GM23338 (cell line): Measurements from ENCODE around the gene PPP2R5B. TPM values are rescaled to one million over a fixed set of nuclear protein-coding genes. Genes with fewer than 3 reads are reported as not detected.

Experiments
- ATAC-seq: fragments of 200-7000 bp; cut with Tn5 transposase; 3 replicates; pipeline ENCODE4 v1.9.1; 2020
- DNase-seq: peaks from one replicate; pipeline ENCODE4 v3.0.0-alpha.2; 2015; ENCODE audit warnings: low spot score
- H2AFZ ChIP-seq: fragments of 200-600 bp; sonication (generic); 2 replicates; pipeline ENCODE4 v1.8.0; 2016; ENCODE audit warnings: antibody characterized with exemption, mild to moderate bottlenecking, moderate library complexity
- H3F3A ChIP-seq: fragments of 200-600 bp; sonication (generic); replicated peaks from 2 replicates; pipeline ENCODE4 v1.8.0; 2017; ENCODE audit warnings: antibody characterized with exemption, mixed run types, low read depth
- H3K27ac ChIP-seq: fragments of 200-600 bp; sonication (generic); 2 replicates; pipeline ENCODE4 v1.6.1; 2016; ENCODE audit warnings: low read depth
- H3K27me3 ChIP-seq: fragments of 200-600 bp; sonication (generic); 2 replicates; pipeline ENCODE4 v1.8.0; 2016; ENCODE audit warnings: mild to moderate bottlenecking, mixed run types, moderate library complexity; ENCODE audit not compliant: insufficient read depth
- H3K36me3 ChIP-seq: fragments of 200-600 bp; sonication (generic); 2 replicates; pipeline ENCODE4 v1.8.0; 2016; ENCODE audit warnings: mild to moderate bottlenecking; ENCODE audit not compliant: insufficient read depth
- H3K4me1 ChIP-seq: fragments of 200-600 bp; sonication (generic); 2 replicates; pipeline ENCODE4 v1.8.0; 2016; ENCODE audit warnings: mild to moderate bottlenecking, moderate library complexity; ENCODE audit not compliant: insufficient read depth
- H3K4me2 ChIP-seq: fragments of 200-600 bp; sonication (generic); 2 replicates; pipeline ENCODE4 v1.7.1; 2017; ENCODE audit warnings: mixed run types
- H3K4me3 ChIP-seq: fragments of 200-600 bp; sonication (generic); 2 replicates; pipeline ENCODE4 v1.6.1; 2016; ENCODE audit warnings: mixed run types
- H3K79me2 ChIP-seq: fragments of 200-600 bp; sonication (generic); replicated peaks from 2 replicates; pipeline ENCODE4 v1.8.0; 2017; ENCODE audit warnings: mild to moderate bottlenecking; ENCODE audit not compliant: insufficient read depth
- H3K9me2 ChIP-seq: fragments of 200-600 bp; sonication (generic); 2 replicates; pipeline ENCODE4 v1.8.0; 2017; ENCODE audit not compliant: insufficient read depth
- H4K20me1 ChIP-seq: fragments of 200-600 bp; sonication (generic); replicated peaks from 2 replicates; pipeline ENCODE4 v1.8.0; 2017; ENCODE audit warnings: mild to moderate bottlenecking; ENCODE audit not compliant: insufficient read depth
- H3K27ac Mint-ChIP-seq: 2 replicates; pipeline ENCODE4 v1.8.0; 2020; ENCODE audit warnings: inconsistent platforms, mild to moderate bottlenecking, moderate library complexity, mixed read lengths
- H3K27me3 Mint-ChIP-seq: 3 replicates; pipeline ENCODE4 v1.8.0; 2022; ENCODE audit warnings: low read depth, mild to moderate bottlenecking, moderate library complexity, mixed read lengths, inconsistent platforms; ENCODE audit not compliant: insufficient read depth, poor library complexity
- H3K36me3 Mint-ChIP-seq: 3 replicates; pipeline ENCODE4 v1.8.0; 2021; ENCODE audit warnings: low read depth, mild to moderate bottlenecking, inconsistent platforms, moderate library complexity, mixed read lengths
- H3K4me1 Mint-ChIP-seq: 3 replicates; pipeline ENCODE4 v1.8.0; 2020; ENCODE audit warnings: mild to moderate bottlenecking, inconsistent platforms, mixed read lengths
- H3K4me3 Mint-ChIP-seq: 3 replicates; pipeline ENCODE4 v1.8.0; 2021; ENCODE audit warnings: moderate library complexity, mild to moderate bottlenecking, inconsistent platforms, mixed read lengths
- H3K9me3 Mint-ChIP-seq: 3 replicates; pipeline ENCODE4 v1.8.0; 2020; ENCODE audit warnings: moderate library complexity, mild to moderate bottlenecking, inconsistent platforms, mixed read lengths
- EZH2 ChIP-seq: fragments of 200-600 bp; sonication (generic); IDR thresholded peaks from one replicate; pipeline ENCODE4 v1.8.0; 2017; ENCODE audit warnings: antibody characterized with exemption, mild to moderate bottlenecking, low read depth; ENCODE audit not compliant: unreplicated experiment
- EZH2phosphoT487 ChIP-seq: fragments of 200-600 bp; sonication (generic); IDR thresholded peaks from one replicate; pipeline ENCODE4 v1.8.1; 2018; ENCODE audit warnings: antibody characterized with exemption; ENCODE audit not compliant: unreplicated experiment
- POLR2AphosphoS5 ChIP-seq: IDR thresholded peaks from 2 replicates; pipeline ENCODE4 v1.6.1; 2016; ENCODE audit warnings: antibody characterized with exemption, low read depth
- STAT1 ChIP-seq: IDR thresholded peaks from one replicate; pipeline ENCODE4 v1.6.1; 2016; ENCODE audit warnings: antibody characterized with exemption; ENCODE audit not compliant: unreplicated experiment
- ZNF331 ChIP-seq: fragments of 250-450 bp; sonication (Bioruptor Pico); IDR thresholded peaks from 2 replicates; pipeline ENCODE4 v1.5.0; 2020; ENCODE audit warnings: low read depth, mild to moderate bottlenecking, moderate library complexity
- ZNF462 ChIP-seq: fragments of 250-450 bp; sonication (Bioruptor Pico); IDR thresholded peaks from 2 replicates; pipeline ENCODE4 v1.5.0; 2020; ENCODE audit warnings: mild to moderate bottlenecking, moderate library complexity
- polyA plus RNA-seq: library from polyadenylated mRNA; unstranded; fragments of >200 nt; fragmentation: Nextera tagmentation; extraction: Ambion mirVana; gene quantifications from 2 replicates; pipeline ENCODE4 v1.2.1, GENCODE V29; 2016
- total RNA-seq: library from RNA; depleted of rRNA; stranded (reverse); fragments of >200 nt; shearing (Covaris generic); gene quantifications from 2 replicates; pipeline ENCODE4 v1.2.3, GENCODE V29; 2014
- TF ChIP-seq, protein P1 (sequence below): IDR thresholded peaks from 2 replicates; pipeline ENCODE4 v1.6.1; 2016; ENCODE audit warnings: antibody characterized with exemption
- TF ChIP-seq, protein P2 (sequence below), 2 experiments: fragments of 200-600 bp in 1 of 2; sonication (generic) in 1 of 2; conservative IDR thresholded peaks; 2 replicates each; pipeline versions ENCODE4 v1.5.1 to v1.6.1; 2016 to 2017; ENCODE audit warnings: antibody characterized with exemption in 2 of 2, low read depth in 2 of 2, mild to moderate bottlenecking in 2 of 2, moderate library complexity in 1 of 2

Gene PPP2R5B
- total and polyA plus RNA-seq, 2 experiments from 2014 or later, result 2.8 to 5.8 TPM

DNA sequence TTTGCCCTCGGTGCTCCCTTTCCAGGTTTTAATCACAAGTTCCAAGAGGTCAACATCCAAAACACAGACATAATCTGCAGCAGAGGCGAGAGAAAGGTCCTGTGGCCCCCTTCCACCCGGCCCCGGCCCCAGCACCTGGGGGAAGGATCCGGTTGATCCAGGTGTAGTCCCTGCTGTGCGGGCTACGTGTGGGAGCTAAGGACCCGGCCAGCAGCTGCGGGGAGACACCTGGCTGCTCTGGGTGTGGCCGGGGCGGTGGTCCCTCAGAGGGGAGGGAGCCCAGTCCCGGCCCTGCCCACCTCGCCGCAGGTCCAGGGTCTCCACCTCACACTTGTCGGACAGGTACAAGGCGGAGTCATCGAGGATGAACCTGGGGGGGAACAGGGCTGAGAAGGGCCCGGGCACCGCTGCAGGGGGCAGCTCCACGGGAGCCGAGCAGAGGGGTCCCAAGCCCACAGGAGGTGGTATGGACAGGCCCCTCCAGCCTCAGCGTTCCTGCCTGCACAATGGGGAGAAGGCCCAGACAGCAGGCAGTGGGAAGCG, 21.1 kb upstream of the PPP2R5B start:
- H2AFZ ChIP-seq, result no peak overlapping the region
- H3K9me2 ChIP-seq, result no peaks in the 10 kb centered on the region
- no peak for TF ChIP-seq EZH2
- TF ChIP-seq, protein P1, sequence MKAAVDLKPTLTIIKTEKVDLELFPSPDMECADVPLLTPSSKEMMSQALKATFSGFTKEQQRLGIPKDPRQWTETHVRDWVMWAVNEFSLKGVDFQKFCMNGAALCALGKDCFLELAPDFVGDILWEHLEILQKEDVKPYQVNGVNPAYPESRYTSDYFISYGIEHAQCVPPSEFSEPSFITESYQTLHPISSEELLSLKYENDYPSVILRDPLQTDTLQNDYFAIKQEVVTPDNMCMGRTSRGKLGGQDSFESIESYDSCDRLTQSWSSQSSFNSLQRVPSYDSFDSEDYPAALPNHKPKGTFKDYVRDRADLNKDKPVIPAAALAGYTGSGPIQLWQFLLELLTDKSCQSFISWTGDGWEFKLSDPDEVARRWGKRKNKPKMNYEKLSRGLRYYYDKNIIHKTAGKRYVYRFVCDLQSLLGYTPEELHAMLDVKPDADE, result no peak
- TF ChIP-seq ZNF331 (CRISPR knock-in tag), result no peak
- H4K20me1 ChIP-seq, result no peaks in the 10 kb centered on the region; the same call in none of the 2 replicates
- no peaks in the 10 kb centered on the region; the same call in 2 of the 3 replicates for H3K9me3 Mint-ChIP-seq
- H3K4me1 ChIP-seq, result no peaks in the 10 kb centered on the region
- ATAC-seq (no peak), DNase-seq (no peak)
- no peaks in the 10 kb centered on the region for H3K36me3 ChIP-seq
- H3F3A ChIP-seq, result no peaks in the 10 kb centered on the region
- no peak overlapping the region for H3K4me3 ChIP-seq
- peaks cover 11% of the 10 kb centered on the region for H3K27me3 Mint-ChIP-seq
- no peak overlapping the region for H3K4me3 Mint-ChIP-seq
- no peaks in the 10 kb centered on the region for H3K4me1 Mint-ChIP-seq
- H3K79me2 ChIP-seq, result no peaks in the 10 kb centered on the region
- peaks cover 4% of the 10 kb centered on the region; the same call in 1 of the 3 replicates for H3K36me3 Mint-ChIP-seq
- no peak overlapping the region for H3K27ac Mint-ChIP-seq
- no peaks in the 10 kb centered on the region for H3K27me3 ChIP-seq
- H3K4me2 ChIP-seq, result no peak overlapping the region
- H3K27ac ChIP-seq, result no peak overlapping the region

DNA sequence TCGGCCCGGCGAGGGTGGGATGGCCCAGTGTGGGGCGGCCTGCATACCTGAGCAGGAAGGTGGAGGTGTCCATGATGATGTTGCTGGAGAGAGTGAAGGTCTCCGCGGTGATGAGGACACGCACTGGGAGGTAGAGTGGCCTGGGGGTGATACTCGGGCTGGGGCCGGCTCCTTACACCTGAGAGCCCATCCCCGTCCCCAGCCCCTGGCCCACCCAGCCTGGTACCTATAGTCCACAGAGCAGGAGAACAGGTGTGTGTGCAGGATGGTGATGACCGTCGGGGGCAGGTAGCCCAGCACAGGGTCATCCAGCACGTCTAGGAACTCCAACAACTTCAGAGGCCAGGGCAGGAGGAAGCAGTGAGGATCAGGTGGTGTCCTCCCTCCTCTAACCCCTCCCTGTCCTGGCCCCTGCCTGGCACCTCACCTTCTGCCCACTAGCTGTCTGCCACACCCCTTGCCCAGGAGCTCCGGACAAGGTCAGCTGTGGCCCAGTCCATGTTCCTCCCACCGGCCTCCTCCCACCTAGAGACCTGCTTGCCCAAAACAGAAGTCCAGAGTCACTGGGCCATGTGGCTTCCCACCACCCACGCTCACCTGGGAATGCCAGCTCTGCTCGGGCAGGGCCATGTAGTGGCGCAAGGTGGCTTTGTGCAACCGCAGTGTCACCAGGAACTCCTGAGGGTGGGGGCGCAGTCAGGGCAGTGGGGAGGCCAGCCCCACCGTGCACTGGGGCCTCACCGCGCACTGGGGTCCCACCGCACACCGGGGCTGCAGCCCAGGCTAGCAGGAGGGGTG, 18.8 kb upstream of the PPP2R5B start:
- no peaks in the 10 kb centered on the region for H3K27me3 ChIP-seq
- no peaks in the 10 kb centered on the region for H3K9me2 ChIP-seq
- H3K36me3 ChIP-seq, result no peaks in the 10 kb centered on the region
- Mint-ChIP-seq H3K27me3 (peaks cover 7% of the 10 kb centered on the region), H3K27ac (no peak overlapping the region), H3K9me3 (no peaks in the 10 kb centered on the region; the same call in 2 of the 3 replicates), H3K4me3 (no peak overlapping the region), H3K36me3 (peaks cover 4% of the 10 kb centered on the region; the same call in 2 of the 3 replicates), H3K4me1 (no peaks in the 10 kb centered on the region)
- no peak overlapping the region for H3K4me3 ChIP-seq
- no peaks in the 10 kb centered on the region; the same call in none of the 2 replicates for H4K20me1 ChIP-seq
- no peak overlapping the region for H3K27ac ChIP-seq
- no peak overlapping the region for H2AFZ ChIP-seq
- no peaks in the 10 kb centered on the region for H3K4me1 ChIP-seq
- no peaks in the 10 kb centered on the region for H3K79me2 ChIP-seq
- ATAC-seq (no peak), DNase-seq (no peak)
- H3K4me2 ChIP-seq, result no peak overlapping the region
- no peaks in the 10 kb centered on the region for H3F3A ChIP-seq
- no peak for TF ChIP-seq POLR2AphosphoS5
- TF ChIP-seq STAT1, result no peak
- no peak for TF ChIP-seq EZH2
- TF ChIP-seq ZNF331 (CRISPR knock-in tag), result no peak
- TF ChIP-seq, protein P2, sequence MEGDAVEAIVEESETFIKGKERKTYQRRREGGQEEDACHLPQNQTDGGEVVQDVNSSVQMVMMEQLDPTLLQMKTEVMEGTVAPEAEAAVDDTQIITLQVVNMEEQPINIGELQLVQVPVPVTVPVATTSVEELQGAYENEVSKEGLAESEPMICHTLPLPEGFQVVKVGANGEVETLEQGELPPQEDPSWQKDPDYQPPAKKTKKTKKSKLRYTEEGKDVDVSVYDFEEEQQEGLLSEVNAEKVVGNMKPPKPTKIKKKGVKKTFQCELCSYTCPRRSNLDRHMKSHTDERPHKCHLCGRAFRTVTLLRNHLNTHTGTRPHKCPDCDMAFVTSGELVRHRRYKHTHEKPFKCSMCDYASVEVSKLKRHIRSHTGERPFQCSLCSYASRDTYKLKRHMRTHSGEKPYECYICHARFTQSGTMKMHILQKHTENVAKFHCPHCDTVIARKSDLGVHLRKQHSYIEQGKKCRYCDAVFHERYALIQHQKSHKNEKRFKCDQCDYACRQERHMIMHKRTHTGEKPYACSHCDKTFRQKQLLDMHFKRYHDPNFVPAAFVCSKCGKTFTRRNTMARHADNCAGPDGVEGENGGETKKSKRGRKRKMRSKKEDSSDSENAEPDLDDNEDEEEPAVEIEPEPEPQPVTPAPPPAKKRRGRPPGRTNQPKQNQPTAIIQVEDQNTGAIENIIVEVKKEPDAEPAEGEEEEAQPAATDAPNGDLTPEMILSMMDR (conservative IDR thresholded peaks at IDR 0.05; ENCODE audit: low read depth in 2 of 2), result no peak
- TF ChIP-seq ZNF462 (CRISPR knock-in tag), result no peak
- no peak for TF ChIP-seq EZH2phosphoT487
